Measurements from ENCODE around the gene IFI30.

Gene IFI30

GRCh38 chr19:18176367-18177310, 3.0 kb downstream of the IFI30 start:
- TF ChIP-seq, protein P1, sequence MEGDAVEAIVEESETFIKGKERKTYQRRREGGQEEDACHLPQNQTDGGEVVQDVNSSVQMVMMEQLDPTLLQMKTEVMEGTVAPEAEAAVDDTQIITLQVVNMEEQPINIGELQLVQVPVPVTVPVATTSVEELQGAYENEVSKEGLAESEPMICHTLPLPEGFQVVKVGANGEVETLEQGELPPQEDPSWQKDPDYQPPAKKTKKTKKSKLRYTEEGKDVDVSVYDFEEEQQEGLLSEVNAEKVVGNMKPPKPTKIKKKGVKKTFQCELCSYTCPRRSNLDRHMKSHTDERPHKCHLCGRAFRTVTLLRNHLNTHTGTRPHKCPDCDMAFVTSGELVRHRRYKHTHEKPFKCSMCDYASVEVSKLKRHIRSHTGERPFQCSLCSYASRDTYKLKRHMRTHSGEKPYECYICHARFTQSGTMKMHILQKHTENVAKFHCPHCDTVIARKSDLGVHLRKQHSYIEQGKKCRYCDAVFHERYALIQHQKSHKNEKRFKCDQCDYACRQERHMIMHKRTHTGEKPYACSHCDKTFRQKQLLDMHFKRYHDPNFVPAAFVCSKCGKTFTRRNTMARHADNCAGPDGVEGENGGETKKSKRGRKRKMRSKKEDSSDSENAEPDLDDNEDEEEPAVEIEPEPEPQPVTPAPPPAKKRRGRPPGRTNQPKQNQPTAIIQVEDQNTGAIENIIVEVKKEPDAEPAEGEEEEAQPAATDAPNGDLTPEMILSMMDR (IDR thresholded peaks at IDR 0.05) = no peak

DNA sequence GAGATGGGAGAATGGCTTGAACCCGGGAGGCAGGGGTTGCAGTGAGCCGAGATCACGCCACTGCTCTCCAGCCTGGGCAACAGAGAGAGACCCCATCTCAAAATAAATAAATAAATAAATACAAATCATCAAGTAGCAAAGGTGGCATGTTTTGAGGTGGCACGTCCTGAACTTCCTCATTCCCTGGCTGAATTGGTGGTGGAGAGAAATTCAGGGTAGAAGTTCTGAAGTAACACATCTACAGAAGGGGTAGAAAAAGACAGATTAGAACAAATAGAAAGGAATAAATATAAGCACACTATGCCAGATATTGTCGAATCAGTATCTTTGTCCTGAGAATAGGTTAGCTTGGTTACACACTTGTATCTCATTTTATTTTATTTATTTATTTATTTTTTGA, 6.3 kb downstream of the IFI30 start:
- TF ChIP-seq, protein P1 (IDR thresholded peaks at IDR 0.05) = no peak

GRCh38 chr19:18183529-18183928, 9.9 kb downstream of the IFI30 start:
- TF ChIP-seq, protein P1 (IDR thresholded peaks at IDR 0.05) = no peak

DNA sequence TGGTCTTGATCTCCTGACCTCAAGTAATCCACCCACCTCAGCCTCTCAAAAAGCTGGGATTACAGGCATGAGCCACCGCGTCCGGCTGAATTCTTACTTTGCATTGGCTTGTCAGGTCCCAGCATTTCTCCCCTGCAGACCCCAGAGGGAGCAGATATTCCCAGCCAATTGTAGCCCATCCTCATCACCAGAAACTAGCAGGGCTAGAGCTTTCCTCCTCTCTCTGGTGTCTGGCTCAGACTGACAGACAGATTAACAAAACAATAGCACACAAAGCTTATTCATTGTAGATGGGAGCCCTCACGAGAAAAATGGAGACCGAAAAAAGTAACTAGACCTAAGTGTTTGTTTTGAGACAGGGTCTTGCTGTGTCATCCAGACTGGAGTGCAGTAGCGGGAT, 11.9 kb downstream of the IFI30 start:
- TF ChIP-seq, protein P1 (IDR thresholded peaks at IDR 0.05) = no peak

DNA sequence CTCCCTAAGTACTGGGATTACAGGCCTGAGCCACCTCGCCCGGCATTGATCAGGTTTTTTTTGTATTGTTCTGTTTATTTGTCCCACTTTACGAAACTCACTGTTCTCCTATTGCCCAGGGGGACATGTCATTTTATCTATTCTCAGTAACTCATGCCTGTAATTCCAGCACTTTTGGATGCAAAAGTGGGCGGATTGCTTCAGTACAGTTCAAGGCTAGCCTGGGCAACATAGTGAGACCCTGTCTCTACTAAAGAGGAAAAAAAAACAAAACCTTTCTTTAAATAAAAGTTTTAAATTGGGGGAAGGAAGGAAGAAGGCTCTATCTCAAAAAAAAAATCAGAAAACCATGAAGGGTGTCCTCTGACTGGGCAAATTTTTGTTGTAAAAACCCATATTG, 16.7 kb downstream of the IFI30 start:
- TF ChIP-seq, protein P1 (IDR thresholded peaks at IDR 0.05) = no peak

DNA sequence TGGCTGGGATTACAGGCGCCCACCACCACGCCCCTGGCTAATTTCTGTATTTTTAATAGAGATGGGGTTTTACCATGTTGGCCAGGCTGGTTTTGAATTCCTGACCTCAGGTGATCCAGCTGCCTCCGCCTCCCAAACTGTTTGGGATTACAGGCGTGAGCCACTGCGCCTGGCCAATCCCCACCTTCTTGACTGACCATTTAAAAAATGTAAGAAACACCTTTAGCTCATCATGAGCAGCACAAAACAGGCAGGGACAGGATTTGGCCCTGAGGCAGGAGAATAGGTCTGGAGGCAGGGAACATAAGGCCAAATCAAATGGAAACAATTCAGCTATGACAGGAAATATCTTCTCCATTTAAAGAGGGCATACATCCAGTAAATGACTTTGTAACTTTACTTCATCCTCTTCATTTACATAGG, 18.0 kb downstream of the IFI30 start:
- TF ChIP-seq, protein P1 (IDR thresholded peaks at IDR 0.05) = no peak

DNA sequence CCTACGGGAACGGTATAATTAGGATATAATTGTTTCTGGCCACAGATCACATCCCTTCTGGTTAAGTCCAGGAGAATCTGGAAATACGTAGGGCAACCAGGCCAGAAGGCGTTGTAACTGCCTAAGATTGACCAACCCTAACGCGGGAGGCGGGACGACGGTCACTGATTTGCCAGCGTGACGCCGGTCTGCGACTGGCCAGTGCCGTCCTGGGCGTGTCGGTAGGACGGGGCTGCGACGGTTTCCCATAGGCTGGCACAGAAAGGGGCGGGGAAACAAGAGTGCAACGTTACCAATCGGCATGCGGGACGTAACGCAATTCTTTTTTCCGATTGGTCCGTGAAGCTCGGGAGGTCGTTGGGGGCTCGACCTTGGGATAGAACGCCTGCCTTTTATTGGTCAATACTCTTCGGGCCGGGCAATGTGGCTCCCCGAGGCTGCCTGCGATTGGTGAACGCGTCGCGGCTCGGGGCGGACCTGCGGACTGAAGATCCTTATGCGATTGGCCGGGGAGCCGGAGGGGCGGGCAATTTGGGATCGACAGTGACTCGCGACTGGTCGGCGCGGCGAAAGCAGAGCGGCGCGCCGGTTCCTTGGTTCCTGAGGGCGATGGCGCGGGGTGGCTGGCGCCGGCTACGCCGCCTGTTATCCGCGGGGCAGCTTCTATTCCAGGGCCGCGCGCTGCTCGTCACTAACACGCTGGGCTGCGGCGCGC, 19.2 kb downstream of the IFI30 start, which contains the start of gene MPV17L2:
MPV17L2 (plus strand) TSS at position 546 of the 715 bp plus-strand sequence; CDS start at position 610, 64 bp downstream.
- TF ChIP-seq, protein P1 (IDR thresholded peaks at IDR 0.05) = no peak

Measured in LNCAP (cell line).